HL-60 (cell line): ENCODE data around the gene KIAA1755.

ENCODE experiments used
- DNase-seq, 2 experiments: peaks; one replicate each; pipeline ENCODE4 v3.0.0-alpha.2; 2010 to 2020; ENCODE audit warnings: low read depth in 1 of 2, low spot score in 1 of 2
- H3K27ac ChIP-seq: fragments of 250-450 bp; sonication (Bioruptor Pico); replicated peaks from 2 replicates; pipeline ENCODE4 v1.5.1; 2020; ENCODE audit warnings: mild to moderate bottlenecking, moderate library complexity
- H3K27me3 ChIP-seq: fragments of 250-450 bp; sonication (Bioruptor Pico); 2 replicates; pipeline ENCODE4 v1.5.1; 2021; ENCODE audit warnings: mild to moderate bottlenecking, moderate library complexity; ENCODE audit not compliant: insufficient read depth, poor library complexity, severe bottlenecking
- H3K4me3 ChIP-seq: replicated peaks from 2 replicates; pipeline ENCODE4 v1.5.1; 2011; ENCODE audit warnings: mild to moderate bottlenecking, control low read depth, low read length; ENCODE audit not compliant: insufficient read depth
- CTCF ChIP-seq: IDR thresholded peaks from one replicate; pipeline ENCODE4 v1.5.1; 2011; ENCODE audit warnings: low read length, control low read depth, inconsistent platforms; ENCODE audit not compliant: insufficient read depth
- GABPA ChIP-seq: IDR thresholded peaks from 2 replicates; pipeline ENCODE4 v1.6.1; 2012; ENCODE audit warnings: low read depth
- POLR2AphosphoS5 ChIP-seq: IDR thresholded peaks from 2 replicates; pipeline ENCODE4 v1.6.1; 2012; ENCODE audit warnings: low read depth
- REST ChIP-seq: IDR thresholded peaks from 2 replicates; pipeline ENCODE4 v1.6.1; 2012; ENCODE audit warnings: low read depth; ENCODE audit not compliant: insufficient replicate concordance
- SPI1 ChIP-seq: IDR thresholded peaks from 2 replicates; pipeline ENCODE4 v1.6.1; 2012; ENCODE audit warnings: low read depth, mild to moderate bottlenecking, borderline replicate concordance

Gene KIAA1755

GRCh38 chr20:38209054-38209675 lies 51.4 kb downstream of the KIAA1755 start:
- TF ChIP-seq GABPA (no peak), POLR2AphosphoS5 (no peak), SPI1 (no peak), REST (no peak), CTCF (no peak)
- H3K4me3 ChIP-seq: no peak overlapping the region
- H3K27me3 ChIP-seq: no peaks in the 10 kb centered on the region
- no peak overlapping the region for H3K27ac ChIP-seq
- DNase-seq: no peak

- DNase-seq: no peak
- Histone ChIP-seq H3K27ac (no peak overlapping the region), H3K4me3 (no peak overlapping the region), H3K27me3 (no peaks in the 10 kb centered on the region)
- TF ChIP-seq SPI1: no peak
- TF ChIP-seq REST: no peak
- TF ChIP-seq GABPA: no peak
- TF ChIP-seq CTCF: no peak
- no peak for TF ChIP-seq POLR2AphosphoS5
Observed at GRCh38 chr20:38208523-38208922, 52.0 kb downstream of the KIAA1755 start.

- Histone ChIP-seq H3K27me3 (no peaks in the 10 kb centered on the region), H3K27ac (no peak overlapping the region), H3K4me3 (no peak overlapping the region)
- TF ChIP-seq REST (no peak), CTCF (no peak), GABPA (no peak), SPI1 (no peak), POLR2AphosphoS5 (no peak)
- DNase-seq: no peak
Observed at GRCh38 chr20:38208088-38208487, 52.4 kb downstream of the KIAA1755 start.
